Fibroblast of skin of right quadriceps (primary cell): ENCODE measurements around the gene ZBTB45.
A peak's percentile ranks its signal among the peaks of the same experiment; 100 is the strongest.
"Not testable (repeated sequence)": the region's sequence is repeated elsewhere in the genome, so short reads cannot be mapped to it uniquely, and the experiment has no call there.

ENCODE experiments used
- DNase-seq: peaks from one replicate; pipeline ENCODE4 v3.0.0-alpha.2; 2013

The ZBTB45 gene

GRCh38 chr19:58554494-58555368 is 35.1 kb upstream of the ZBTB45 start, which contains the start of gene CHMP2A:
CHMP2A (minus strand) TSS chr19:58555105; CDS start chr19:58554212, 893 bp downstream.
- DNase-seq = peak; percentile 96

GRCh38 chr19:58553799-58554493 is 34.3 kb upstream of the ZBTB45 start:
- no peak for DNase-seq

GRCh38 chr19:58552655-58553054 is 33.0 kb upstream of the ZBTB45 start:
- no peak for DNase-seq

- no peak for DNase-seq
Observed at GRCh38 chr19:58551577-58552471, 32.2 kb upstream of the ZBTB45 start.

- no peak for DNase-seq
Observed at GRCh38 chr19:58551123-58551497, 31.5 kb upstream of the ZBTB45 start.

- no peak for DNase-seq
Observed at GRCh38 chr19:58550362-58551122, 30.9 kb upstream of the ZBTB45 start.

GRCh38 chr19:58549664-58550361 is 30.2 kb upstream of the ZBTB45 start:
- no peak for DNase-seq

GRCh38 chr19:58548859-58549663 is 29.5 kb upstream of the ZBTB45 start:
- DNase-seq = no peak

- no peak for DNase-seq
Observed at GRCh38 chr19:58547323-58548312, 28.0 kb upstream of the ZBTB45 start.

GRCh38 chr19:58546019-58546530 is 26.5 kb upstream of the ZBTB45 start:
- DNase-seq = no peak

GRCh38 chr19:58545286-58546018 is 25.8 kb upstream of the ZBTB45 start:
- no peak for DNase-seq

- DNase-seq = peak; percentile 23
Observed at GRCh38 chr19:58544591-58545285, 25.1 kb upstream of the ZBTB45 start.

- peak; percentile 100 for DNase-seq
Observed at GRCh38 chr19:58543826-58544590, 24.4 kb upstream of the ZBTB45 start, which contains the start of gene TRIM28. TRIM28 (plus strand) TSS chr19:58544064; CDS start chr19:58544758, 694 bp downstream.

- not testable (repeated sequence) for DNase-seq
Observed at GRCh38 chr19:58542641-58543372, 23.2 kb upstream of the ZBTB45 start.

GRCh38 chr19:58539169-58539559 is 19.6 kb upstream of the ZBTB45 start:
- not testable (repeated sequence) for DNase-seq
